Activated effector memory CD4-positive, alpha-beta T cell treated with Interleukin-2 at 50 U/mL for 16 hours (primary cell): ENCODE measurements around the gene VPS4B.
A peak's percentile ranks its signal among the peaks of the same experiment; 100 is the strongest.

ENCODE experiments used
- DNase-seq: peaks from one replicate; pipeline ENCODE4 v3.0.0-alpha.2; 2020

The VPS4B gene

DNA sequence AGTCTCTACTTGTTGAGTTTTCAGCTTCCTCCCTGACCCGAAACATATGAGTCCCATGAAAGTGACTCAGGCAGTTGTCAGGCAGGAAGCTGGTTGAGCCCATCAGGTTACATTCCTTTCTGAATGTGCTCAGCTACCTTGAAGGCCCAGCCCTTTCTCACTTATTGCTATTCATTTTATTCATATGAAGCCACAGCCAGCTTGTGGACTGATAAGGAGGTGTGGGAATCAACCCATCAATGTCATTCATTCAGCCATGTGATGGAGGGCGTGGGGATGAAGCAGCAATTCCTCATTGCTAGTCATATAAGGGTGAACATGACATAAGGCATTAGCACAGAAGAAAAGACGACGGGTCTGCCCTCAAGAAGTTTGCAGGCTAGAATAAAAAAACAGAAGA, 5.3 kb upstream of the VPS4B start:
- DNase-seq, result no peak

- DNase-seq, result no peak
Observed at GRCh38 chr18:63422864-63423304, 608 bp upstream of the VPS4B start.

- DNase-seq, result no peak
Observed at GRCh38 chr18:63421514-63421913, 762 bp downstream of the VPS4B start.

- no peak for DNase-seq
Observed at GRCh38 chr18:63412953-63413352, 9.3 kb downstream of the VPS4B start.

- no peak for DNase-seq
Observed at GRCh38 chr18:63410792-63411191, 11.5 kb downstream of the VPS4B start.

DNA sequence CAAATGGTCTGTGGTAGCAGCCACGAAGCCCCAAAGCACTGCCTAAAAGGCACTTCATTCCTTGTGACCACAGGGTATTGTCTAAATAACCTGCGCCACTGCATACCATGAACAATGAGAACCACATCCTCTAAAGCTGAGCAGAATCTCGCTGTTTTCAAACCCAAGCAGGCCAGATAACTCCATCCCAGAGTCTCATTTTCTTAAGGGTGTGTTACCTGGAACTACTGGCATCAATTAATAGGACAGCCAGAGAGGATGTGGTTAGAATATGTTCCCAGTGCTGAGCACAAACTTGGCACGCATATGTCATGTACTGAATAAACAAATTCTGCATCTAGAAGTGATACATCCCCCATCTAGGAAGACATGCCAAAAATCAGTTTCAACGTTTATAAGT, 13.0 kb downstream of the VPS4B start:
- DNase-seq, result no peak

- no peak for DNase-seq
Observed at GRCh38 chr18:63407734-63408133, 14.5 kb downstream of the VPS4B start.

- no peak for DNase-seq
Observed at GRCh38 chr18:63405986-63406385, 16.3 kb downstream of the VPS4B start.

DNA sequence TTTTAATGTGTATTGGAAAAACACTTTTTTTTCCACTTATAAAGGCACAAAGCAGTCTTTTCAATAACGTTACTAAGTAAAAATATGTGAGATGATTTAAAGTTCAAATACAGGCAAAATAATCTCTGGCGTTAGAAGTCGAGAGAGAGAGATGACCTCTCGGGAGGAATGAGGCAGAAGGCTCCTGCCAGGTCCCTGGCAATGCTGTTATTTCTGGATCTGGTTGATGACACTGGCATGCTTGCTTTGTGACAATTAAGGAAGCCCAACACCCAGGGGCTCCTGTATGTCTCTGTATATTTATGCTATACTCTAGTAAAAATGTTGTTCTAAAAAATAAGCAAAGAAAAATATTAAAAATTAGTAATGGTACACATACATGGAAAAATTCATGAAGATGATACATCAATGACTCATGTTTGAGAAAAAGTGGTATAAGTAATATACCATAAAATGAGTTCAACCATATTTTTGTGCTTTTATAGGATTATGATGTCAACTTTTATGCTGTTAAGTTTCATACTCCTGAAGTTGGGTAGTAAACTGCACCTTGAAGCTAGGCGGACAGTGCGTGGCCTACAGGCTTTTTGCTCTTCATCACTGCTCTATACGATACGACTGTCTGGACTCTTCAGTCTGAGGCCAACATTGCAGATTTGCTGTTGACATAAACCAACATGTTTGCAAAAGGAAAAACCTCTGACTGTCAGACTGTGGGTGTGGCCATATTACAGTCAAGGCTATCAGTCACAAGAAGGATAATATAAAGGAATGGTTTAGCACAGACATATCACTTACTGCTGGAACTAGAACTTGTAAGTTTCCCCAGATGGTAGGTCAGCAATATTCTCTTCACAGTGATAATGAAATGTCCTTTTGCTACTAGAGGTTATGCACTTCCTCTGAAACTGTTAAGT, 19.8 kb downstream of the VPS4B start:
- DNase-seq, result no peak

- no peak for DNase-seq
Observed at GRCh38 chr18:63399300-63399699, 23.0 kb downstream of the VPS4B start.

DNA sequence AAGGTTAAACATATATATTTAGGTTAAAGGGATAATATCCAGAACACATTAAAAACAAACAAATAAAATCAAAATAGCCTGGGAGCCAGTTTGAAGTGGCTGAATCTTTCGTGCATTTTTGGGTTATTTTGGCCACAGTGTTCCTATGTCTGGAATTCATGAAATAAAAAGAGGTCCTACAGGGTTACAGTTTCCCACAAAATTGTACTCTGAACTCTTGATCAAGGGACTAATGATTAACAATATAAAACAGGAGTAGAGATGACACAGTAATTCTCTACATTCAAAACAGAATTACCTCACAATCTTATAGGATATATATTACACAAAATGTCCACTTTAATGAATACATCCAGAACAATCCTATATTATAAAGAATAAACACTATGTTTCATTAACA, 24.9 kb downstream of the VPS4B start:
- no peak for DNase-seq

DNA sequence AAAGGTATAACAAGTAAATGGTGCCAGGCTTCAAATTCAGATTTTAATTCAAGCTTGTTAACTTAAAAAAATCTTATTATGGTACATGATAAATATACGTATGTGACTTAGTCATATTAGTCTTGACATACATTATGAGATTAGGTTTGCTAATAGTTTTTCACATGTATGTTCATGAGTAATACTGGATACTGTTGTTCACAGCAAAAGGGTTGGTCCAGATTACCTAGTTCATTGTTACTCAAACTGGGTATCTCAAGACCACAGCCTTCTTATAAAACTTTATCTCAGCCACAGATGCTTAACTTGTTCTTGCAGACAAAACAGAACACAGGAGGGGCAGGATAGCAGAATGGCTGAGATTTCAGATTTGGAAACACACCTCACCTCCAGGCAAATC, 26.8 kb downstream of the VPS4B start:
- no peak for DNase-seq

DNA sequence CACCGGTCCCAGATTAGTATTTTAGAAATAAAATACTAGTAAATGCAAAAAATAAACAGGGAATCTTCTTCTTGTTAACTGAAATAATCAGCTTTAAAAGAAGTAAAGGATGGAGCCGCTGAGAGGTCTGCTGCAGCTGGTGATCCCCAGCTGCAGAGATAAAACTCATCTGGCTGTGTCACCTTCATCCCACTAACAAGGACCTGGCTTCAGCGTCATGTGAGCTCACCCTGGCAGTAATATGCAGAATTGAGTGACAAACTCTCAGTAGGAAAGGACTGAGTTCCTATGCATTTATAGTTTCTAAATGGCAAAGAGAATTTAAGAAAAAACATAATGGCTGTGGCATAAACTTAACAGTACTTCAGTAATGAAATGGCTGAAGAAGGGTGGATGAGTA, 27.3 kb downstream of the VPS4B start:
- no peak for DNase-seq

GRCh38 chr18:63387861-63388260, 34.4 kb downstream of the VPS4B start:
- DNase-seq, result no peak

GRCh38 chr18:63382843-63383242, 39.4 kb downstream of the VPS4B start:
- DNase-seq, result no peak

DNA sequence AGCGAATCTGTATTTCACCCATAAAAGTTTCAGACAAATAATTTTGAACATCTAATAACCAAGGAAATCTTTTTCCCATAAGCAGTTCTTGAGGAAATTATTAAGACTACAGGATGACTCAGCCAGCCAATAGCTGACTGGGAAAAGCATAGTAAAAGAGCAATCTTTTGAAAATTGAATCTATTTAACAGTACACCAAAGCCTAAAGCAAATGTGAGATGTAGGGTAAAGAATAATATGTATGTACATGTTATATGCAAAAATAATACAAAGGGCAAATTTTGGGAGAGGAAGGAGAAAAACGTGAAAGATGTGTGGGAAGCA, 42.7 kb downstream of the VPS4B start:
- no peak for DNase-seq

DNA sequence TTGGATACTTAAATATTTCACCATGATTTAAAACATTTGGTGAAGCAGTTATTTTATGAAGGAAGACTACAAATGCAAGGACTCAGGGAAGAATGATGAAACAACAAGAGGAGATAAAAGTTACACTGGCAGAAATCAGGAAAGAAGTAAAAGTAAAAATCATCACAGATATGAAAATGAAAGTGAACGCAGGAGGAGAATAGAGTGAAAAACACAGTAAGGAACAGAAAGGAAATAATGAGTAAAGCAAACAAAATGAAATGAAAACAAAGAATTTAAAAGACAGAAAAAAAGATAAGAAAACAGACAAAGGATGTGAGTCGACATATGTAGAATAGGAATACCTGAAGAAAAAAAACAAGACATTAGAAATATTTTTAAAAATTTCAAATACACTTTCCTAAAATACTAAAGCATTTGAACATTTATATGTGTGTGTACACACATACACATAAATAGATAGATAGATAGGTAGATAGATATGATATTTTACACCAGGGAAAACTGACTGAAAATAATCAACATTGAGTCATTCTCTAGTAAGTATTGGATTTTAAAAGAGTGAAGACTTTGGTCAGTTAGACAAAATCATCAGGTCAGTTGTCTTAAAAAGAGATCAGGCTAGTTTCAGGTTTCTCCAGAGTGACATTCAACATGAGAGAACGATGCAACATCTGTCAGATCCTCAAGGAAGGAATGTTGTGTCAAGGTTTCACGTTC, 43.2 kb downstream of the VPS4B start:
- DNase-seq, result no peak

- DNase-seq, result no peak
Observed at GRCh38 chr18:63377275-63377980, 44.8 kb downstream of the VPS4B start.

GRCh38 chr18:63376538-63376937, 45.7 kb downstream of the VPS4B start:
- no peak for DNase-seq

GRCh38 chr18:63374540-63374939, 47.7 kb downstream of the VPS4B start:
- DNase-seq, result no peak

GRCh38 chr18:63373161-63373560, 49.1 kb downstream of the VPS4B start:
- DNase-seq, result no peak

DNA sequence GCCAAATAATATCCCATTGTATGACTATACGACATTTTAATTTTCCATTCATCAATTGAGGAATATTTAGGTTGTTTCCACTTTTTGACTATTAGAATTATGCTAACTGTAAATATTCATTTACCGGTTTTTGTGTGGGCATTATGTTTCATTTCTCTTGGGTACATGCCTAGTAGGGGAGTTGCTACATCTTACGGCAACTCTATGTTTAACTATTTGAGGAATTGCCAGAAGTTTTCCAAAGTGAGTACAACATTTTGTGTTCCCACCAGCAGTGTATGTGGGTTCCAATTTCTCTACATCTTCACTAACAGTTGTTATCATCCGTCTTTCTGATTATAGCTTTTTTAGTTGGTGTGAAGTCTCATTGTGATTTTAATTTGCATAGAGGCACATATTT, 53.7 kb downstream of the VPS4B start:
- DNase-seq, result no peak

DNA sequence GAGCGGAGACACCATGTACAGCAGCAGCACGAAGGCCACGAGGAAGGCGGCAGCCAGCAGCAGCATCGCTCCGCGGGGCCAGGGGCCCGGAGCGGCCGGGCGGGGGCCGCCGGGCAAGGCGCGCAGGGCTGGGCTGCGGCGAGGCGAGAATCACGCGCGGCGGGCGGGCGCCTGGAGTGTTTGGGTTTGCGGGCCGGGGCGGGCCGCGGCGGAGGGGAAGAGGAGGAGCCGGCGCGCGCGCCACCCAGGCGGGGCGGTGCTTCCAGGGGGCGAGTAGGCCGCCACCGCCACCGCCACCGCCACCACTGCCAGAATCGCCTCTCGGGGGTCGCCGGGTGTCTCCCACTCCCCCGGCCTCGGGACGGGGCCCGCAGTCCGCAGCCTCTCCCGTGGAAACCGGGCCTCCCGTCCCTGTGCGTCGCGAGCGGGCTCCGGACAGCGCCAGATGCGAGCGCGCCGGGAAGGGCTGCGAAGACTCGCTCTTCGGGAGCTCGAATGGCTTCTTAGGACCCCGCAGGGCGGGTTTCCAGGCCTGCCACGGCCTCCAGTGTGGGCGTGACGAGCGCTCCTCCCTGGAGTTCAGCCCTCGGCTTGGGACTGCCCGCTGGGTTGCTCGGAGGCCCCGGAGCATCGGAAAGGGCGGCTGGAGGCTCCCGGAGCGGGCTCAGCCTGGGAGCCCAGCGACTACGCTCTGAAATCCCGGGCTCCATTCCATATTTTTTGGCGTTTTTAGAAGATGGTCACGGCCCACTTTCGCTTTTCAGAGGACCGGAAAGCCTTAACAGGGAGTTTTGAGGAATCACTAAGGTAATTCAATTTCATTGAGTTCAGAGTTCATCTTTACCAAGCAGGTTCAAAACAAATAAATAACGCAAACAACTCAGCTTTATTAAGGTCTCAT, 55.0 kb downstream of the VPS4B start, which contains the start of gene KDSR:
Gene KDSR, minus strand, starts transcription at position 154 of the 901 bp plus-strand sequence. Its CDS starts 88 bp downstream, at position 66.
- peak; percentile 76 for DNase-seq
